22Rv1 (cell line): Measurements from ENCODE around the gene RTL1.

ENCODE experiments used
- H3K27ac ChIP-seq: fragments of 450-650 bp; 2 replicates; pipeline ENCODE4 v1.5.1; 2017
- ZFX ChIP-seq: fragments of 450-650 bp; IDR thresholded peaks from 2 replicates; pipeline ENCODE4 v1.6.1; 2017; ENCODE audit warnings: antibody characterized with exemption, borderline replicate concordance
- TF ChIP-seq, protein P1 (sequence below): fragments of 450-650 bp; IDR thresholded peaks from 2 replicates; pipeline ENCODE4 v1.5.1; 2017; ENCODE audit warnings: mild to moderate bottlenecking

The RTL1 gene

DNA sequence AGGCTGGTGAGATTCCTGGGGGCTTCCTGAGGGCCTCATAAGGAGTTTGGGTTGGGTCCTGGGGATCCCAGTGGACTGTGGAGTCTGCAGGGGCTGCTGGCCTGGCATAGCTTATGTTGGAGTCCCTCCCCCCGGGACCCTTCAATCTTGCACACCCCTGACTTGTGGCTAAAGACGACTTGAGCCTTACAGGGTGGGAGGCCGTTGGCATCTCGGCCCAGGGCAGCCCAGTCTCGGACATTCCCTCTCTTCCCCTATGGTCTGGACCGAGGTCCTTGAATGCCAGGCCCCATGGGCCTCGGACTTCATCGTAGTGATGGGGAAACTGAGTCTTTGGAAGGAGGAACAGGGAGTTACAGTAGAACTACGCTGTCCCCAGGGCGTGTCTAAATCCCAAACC, 12.5 kb downstream of the RTL1 start:
- TF ChIP-seq ZFX: no peak
- TF ChIP-seq, protein P1, sequence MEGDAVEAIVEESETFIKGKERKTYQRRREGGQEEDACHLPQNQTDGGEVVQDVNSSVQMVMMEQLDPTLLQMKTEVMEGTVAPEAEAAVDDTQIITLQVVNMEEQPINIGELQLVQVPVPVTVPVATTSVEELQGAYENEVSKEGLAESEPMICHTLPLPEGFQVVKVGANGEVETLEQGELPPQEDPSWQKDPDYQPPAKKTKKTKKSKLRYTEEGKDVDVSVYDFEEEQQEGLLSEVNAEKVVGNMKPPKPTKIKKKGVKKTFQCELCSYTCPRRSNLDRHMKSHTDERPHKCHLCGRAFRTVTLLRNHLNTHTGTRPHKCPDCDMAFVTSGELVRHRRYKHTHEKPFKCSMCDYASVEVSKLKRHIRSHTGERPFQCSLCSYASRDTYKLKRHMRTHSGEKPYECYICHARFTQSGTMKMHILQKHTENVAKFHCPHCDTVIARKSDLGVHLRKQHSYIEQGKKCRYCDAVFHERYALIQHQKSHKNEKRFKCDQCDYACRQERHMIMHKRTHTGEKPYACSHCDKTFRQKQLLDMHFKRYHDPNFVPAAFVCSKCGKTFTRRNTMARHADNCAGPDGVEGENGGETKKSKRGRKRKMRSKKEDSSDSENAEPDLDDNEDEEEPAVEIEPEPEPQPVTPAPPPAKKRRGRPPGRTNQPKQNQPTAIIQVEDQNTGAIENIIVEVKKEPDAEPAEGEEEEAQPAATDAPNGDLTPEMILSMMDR: no peak
- H3K27ac ChIP-seq: no peak overlapping the region

DNA sequence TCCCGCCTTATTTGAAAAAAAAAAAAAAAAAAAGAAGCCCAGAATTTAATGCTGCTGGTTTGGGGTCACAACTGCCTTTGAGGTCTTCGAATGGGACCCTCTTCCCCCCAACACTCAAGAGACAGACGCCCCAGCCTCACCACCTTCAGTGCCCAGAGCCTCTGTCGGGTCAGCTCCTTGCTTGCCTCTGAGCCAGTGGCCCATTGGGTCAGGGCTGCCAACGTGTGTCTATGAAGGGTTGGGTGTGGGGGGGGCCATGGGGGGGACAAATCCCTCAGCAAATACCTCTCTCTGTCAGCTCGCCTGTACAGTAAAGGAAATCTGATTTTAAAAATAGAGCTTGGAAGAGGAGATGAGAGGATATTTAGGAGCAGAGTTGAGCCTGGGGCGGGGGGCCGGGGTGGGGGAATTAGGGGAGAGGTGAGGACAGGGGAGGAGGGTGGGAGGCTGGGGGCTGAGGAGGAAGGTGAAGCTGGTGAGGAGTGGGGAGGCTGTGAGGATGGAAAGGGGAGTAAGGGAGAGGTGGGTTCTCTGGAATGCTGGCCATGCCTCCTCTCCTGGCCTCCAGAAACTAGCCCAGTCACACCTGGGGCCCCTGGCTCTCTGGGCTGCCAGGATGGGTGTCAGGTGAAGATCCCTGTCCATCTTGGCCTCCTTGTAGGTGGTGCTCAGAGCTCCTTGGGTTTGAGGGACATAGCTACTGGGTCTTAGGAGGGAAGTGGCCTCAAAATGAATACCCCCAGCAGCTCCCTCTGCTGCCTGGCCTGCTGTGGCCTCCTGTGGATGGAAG, 13.3 kb downstream of the RTL1 start:
- H3K27ac ChIP-seq: no peak overlapping the region
- TF ChIP-seq, protein P1: no peak
- no peak for TF ChIP-seq ZFX

DNA sequence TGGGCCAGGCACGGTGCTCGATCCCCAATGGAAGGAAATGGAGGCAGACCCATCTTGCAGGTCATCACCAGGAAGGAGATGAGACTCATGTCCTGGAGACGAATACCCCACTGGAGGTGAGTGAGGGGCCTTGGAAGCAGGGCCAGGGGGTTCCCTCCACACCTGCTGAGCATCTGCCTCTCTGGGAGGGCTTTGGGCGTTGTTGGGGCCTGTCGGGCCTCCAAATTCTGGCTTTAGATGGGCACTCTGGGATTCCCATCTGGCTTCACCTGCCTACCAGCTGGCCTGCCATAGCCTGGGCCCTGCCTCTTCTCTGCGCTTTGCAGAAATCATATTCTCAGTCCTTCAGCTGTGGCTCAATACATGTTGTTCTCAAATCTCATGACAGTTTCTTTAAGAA, 13.9 kb downstream of the RTL1 start:
- H3K27ac ChIP-seq: no peak overlapping the region
- no peak for TF ChIP-seq ZFX
- TF ChIP-seq, protein P1: no peak

DNA sequence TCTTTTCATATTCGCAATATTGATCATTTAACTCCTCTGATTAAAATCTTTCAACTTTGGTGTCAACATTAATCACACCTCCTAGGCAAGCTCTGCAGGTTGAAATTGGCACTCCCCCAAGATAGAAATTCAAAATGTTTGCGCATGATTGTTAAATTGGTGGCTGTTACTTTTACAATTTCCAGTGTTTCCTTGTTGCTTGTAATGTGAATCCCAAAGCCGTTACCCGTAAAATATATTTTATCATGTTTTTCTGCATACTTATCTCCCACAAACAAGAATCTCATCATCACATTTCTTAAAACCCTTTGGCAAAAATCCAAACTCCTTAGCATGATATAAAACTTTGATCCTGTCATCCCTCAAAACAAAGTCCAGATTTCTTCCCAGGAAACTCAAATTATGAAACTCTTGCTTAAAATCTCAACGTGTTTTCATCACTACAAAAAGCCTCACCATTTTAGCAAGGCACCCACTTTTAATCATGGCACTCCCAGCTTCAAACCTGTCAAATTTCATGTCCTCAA, 14.7 kb downstream of the RTL1 start:
- H3K27ac ChIP-seq: no peak overlapping the region
- TF ChIP-seq, protein P1: no peak
- TF ChIP-seq ZFX: no peak

DNA sequence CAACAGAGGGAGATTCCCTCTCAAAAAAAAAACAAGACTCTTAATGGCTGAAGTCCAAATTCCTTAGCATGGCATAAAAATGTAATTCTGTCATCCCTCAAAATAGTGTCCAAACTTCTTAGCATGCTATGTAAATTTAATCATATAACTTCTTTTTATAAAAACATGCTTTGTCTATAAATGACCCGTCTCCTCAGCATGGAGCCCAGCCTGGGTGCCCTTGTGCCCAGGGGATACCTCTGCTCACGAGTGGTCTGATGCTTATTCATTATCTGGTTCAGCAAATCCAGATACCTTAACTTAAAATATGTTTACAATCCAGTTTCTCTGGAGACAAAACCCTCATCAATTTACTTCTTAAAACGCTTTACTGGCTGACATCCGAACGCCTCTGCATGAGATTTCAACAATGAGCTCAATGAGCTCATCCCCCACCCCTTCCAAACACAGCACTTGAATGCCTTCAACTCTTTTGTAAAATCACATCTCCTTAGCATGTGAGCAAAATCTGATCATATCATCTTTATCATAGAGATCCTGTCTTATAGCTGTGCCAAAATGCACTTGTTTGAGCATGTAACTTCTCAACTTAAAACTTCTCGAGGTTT, 15.7 kb downstream of the RTL1 start:
- H3K27ac ChIP-seq: no peak overlapping the region
- TF ChIP-seq, protein P1: no peak
- TF ChIP-seq ZFX: no peak

DNA sequence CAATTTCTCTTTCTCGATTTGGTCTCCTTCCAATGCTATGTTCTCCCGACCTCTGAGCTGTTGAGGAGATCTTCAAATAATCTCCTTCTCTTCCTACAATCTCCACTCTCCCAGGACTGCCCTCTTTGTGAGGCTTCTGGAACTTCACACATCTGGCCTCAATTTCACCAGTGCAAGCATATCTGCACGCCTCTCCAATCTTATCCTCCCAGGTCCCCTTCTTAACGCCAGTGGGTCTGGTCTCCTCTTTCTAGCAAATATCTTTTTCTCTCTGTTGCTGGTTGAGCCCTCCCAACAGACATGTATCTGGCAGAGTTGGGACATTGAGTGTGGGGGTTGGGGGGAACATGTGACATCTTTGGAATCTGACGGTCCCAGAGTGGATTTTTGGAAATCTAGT, 17.9 kb downstream of the RTL1 start:
- H3K27ac ChIP-seq: no peak overlapping the region
- no peak for TF ChIP-seq ZFX
- TF ChIP-seq, protein P1: no peak

DNA sequence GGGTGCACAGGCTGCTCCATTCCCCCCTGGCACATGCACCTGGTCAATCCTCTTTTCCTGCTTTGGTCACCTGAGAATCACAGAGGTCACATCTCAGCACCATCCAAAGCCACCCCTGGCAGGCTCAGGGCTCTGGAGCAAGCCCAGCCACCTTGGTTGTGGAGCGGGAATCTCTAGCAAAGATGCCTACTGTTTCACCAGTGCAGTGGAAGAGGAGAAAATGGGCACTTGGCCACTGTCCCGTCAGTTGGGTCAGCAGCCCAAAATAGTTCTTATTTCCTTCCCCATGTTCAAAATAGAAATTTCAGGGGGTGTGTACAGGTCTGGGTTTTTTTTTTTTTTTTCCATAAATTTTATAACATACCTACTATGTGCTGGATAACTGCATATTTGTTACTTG, 18.3 kb downstream of the RTL1 start:
- no peak overlapping the region for H3K27ac ChIP-seq
- no peak for TF ChIP-seq ZFX
- TF ChIP-seq, protein P1: no peak
